Measurements from ENCODE around the gene CD81.

CD81 gene

DNA sequence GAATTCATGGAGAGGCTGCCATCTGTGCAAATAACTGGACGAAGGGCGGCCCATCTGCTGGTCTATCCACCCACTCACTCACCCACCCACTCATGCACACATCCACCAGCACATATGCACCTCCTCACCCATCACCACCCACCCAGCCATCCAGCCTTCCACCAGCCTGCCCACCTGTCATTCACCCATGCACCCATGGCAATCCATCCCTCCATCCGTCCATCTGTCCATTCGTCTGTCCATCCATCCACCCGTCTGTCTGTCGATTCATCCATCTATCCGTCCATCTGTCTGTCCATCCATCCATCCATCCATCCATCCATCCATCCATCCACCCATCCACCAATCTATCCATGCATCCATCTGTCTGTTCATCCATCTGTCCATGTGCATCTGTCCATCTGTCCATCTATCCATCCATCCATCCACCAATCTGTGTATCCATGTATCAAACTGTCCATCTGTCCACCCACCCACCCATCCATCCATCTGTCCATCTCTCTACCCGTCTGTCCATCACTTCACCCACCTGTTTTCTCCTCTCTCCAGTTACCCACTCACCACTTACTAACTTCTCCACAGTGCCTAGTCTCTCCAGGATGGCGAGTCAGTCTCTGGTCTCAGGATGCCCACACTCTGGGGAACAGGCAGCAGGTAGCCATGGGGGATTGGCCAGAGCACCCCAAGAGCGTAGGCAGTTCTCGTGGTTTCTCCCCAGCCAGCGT is 58.3 kb downstream of the CD81 start:
- H3K4me3 ChIP-seq (ENCODE audit: low read depth, low read length) = no peak overlapping the region
- TF ChIP-seq, protein P1, sequence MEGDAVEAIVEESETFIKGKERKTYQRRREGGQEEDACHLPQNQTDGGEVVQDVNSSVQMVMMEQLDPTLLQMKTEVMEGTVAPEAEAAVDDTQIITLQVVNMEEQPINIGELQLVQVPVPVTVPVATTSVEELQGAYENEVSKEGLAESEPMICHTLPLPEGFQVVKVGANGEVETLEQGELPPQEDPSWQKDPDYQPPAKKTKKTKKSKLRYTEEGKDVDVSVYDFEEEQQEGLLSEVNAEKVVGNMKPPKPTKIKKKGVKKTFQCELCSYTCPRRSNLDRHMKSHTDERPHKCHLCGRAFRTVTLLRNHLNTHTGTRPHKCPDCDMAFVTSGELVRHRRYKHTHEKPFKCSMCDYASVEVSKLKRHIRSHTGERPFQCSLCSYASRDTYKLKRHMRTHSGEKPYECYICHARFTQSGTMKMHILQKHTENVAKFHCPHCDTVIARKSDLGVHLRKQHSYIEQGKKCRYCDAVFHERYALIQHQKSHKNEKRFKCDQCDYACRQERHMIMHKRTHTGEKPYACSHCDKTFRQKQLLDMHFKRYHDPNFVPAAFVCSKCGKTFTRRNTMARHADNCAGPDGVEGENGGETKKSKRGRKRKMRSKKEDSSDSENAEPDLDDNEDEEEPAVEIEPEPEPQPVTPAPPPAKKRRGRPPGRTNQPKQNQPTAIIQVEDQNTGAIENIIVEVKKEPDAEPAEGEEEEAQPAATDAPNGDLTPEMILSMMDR (IDR thresholded peaks at IDR 0.05; ENCODE audit: low read depth, low read length) = no peak

DNA sequence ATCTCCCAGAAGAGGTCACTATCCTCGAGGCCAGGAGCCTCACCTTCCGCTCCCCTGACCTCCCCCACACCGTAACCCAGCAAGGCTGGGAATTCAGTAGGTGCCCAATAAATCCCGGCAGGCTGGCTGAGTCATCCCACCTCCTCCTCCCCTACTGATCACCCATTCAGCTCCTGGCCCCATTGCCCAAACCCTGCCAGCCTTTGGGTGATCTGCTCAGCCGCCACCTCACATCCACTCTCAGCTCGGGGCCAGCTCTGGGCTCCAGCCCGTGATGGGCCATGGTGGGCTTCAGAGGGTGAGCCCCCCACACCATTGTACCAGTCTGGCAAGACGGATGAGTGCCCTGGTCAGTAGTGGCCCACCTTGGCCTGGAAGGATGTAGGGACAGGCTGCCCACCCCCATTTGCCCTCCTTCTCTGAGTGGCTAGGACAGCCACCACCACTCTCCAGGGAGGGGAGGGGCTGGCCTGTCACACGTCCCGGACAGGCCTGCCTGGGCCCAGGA is 59.0 kb downstream of the CD81 start:
- TF ChIP-seq, protein P1 (IDR thresholded peaks at IDR 0.05; ENCODE audit: low read depth, low read length) = no peak

DNA sequence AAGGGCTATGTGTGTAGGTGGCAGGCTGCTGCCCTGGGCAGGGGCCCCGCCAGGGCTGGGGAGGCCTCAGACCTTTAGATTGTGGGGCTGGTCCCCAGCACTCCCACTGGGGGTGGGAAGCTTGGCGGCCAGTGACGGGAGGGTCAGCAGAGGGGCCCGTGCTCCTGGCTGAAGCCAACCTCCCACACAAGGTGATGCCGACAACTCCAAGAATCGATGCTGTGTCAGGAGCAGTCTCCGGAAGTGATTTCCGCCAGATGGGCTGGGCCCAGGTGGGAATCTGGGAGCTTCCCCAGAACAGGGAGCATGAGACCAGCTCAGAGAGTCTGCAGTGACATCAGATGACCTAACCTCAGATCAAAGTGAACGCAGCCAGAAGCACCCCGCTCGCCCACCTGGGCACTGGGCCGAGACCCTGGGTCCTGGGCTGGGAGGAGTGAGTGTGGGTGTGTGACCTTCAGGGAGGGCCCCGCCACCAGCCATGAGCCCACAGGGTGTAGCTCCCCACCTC is 59.5 kb downstream of the CD81 start:
- no peak overlapping the region for H3K4me3 ChIP-seq (ENCODE audit: low read depth, low read length)
- TF ChIP-seq, protein P1 (IDR thresholded peaks at IDR 0.05; ENCODE audit: low read depth, low read length) = no peak

More for the DNA sequence above, 59.0 kb downstream of the CD81 start:
- no peak overlapping the region for H3K4me3 ChIP-seq (ENCODE audit: low read depth, low read length)

DNA sequence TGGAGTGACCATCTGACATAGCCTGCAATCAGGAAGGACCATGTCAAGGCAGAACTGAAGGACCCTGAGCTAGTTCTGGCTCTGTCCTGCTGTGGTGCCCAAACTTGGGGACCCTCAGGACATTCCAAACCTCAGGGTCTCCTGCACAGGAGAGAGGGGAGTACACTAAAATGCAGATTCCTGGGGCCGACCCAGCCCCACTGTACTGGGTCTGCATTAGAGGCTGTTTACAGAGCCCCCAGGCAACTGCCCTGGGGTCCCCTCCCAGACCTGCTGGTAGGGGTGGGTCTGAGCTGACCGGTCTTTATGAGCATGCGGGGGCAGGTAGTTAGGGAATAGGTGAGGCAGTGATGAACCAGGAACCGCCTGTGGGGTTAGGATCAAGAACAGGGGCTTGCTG is 60.4 kb downstream of the CD81 start:
- H3K4me3 ChIP-seq (ENCODE audit: low read depth, low read length) = no peak overlapping the region
- TF ChIP-seq, protein P1 (IDR thresholded peaks at IDR 0.05; ENCODE audit: low read depth, low read length) = no peak

DNA sequence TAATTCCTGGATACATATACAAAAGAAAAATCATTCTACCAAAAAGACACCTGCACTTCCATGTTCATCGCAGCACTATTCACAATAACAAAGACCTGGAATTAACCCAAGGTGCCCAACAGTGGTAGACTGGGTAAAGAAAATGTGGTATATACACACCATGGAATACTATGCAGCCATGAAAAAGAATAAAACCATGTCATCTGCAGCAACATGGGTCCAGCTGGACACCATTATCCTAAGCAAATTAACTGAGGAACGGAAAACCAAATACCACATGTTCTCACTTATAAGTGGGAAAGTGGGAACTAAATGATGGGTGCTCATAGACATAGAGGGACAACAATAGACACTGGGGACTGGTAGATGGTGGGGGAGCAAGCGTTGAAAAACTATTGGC is 62.7 kb downstream of the CD81 start:
- TF ChIP-seq, protein P1 (IDR thresholded peaks at IDR 0.05; ENCODE audit: low read depth, low read length) = no peak

DNA sequence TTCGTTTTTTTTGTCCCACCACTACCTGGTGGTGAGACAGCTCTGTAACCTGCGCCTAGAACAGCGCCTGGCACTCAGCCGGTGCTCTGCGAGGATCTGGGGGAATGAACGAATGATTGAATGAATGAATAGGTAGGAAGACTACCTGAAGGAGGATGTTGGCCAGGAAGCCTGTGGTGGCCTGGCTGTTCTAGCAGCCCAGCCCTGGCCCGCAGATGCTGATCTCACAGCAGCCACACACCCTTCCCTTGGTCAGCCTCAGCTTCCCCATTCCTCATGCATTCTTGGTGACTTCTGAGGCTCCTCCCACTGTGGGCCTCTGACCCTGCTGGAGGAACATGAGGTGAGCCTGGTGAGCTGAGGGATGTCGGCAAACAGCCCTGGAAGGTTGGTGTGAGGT is 63.5 kb downstream of the CD81 start:
- TF ChIP-seq, protein P1 (IDR thresholded peaks at IDR 0.05; ENCODE audit: low read depth, low read length) = no peak
- no peak overlapping the region for H3K4me3 ChIP-seq (ENCODE audit: low read depth, low read length)

More for the DNA sequence above, 62.7 kb downstream of the CD81 start:
- no peak overlapping the region for H3K4me3 ChIP-seq (ENCODE audit: low read depth, low read length)

DNA sequence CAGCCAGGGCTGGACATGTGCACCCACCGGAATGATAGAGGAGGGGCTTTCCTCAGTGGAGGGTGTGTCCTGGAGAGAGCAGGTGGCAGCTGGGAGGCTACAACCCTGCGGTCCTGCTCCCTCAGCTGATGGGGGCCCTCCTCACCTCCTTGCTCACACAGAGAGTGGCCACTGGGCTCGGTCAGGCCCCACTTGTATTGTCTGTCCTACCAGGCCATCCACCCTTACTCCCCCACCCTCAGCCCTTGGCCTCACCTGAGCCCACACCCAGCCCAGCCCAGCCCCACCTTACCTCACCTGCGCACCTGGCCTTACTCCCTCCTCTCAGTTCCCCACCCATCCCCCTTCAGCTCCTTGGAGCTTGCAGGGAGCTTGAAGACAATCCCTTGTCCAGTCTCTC is 64.1 kb downstream of the CD81 start:
- TF ChIP-seq, protein P1 (IDR thresholded peaks at IDR 0.05; ENCODE audit: low read depth, low read length) = no peak

More for the DNA sequence above, 64.1 kb downstream of the CD81 start:
- H3K4me3 ChIP-seq (ENCODE audit: low read depth, low read length) = no peak overlapping the region

Data from WI38 (cell line).